Keratinocyte (primary cell): Measurements from ENCODE around the gene ZNF492.

ENCODE experiments used
- CTCF ChIP-seq, 3 experiments: IDR thresholded peaks in 1 of 3; conservative IDR thresholded peaks in 1 of 3; optimal IDR thresholded peaks in 1 of 3; 2 replicates in 2 of 3; 3 replicates in 1 of 3; pipeline versions ENCODE3 to v1.5.1; 2011; ENCODE audit warnings: low read length in 3 of 3, mild to moderate bottlenecking in 3 of 3, moderate library complexity in 2 of 3, control low read depth in 1 of 3, inconsistent platforms in 1 of 3; ENCODE audit not compliant: insufficient read depth in 2 of 3; ENCODE audit errors: extremely low read depth in 1 of 3
- EZH2 ChIP-seq: IDR thresholded peaks from one replicate; pipeline ENCODE4 v1.6.1; 2012; ENCODE audit warnings: inconsistent platforms, mild to moderate bottlenecking, low read length, moderate library complexity

GRCh38 chr19:22605275-22606211 is 28.6 kb upstream of the ZNF492 start:
- TF ChIP-seq CTCF (optimal IDR thresholded peaks at IDR 0.05 in 1 of 3, IDR thresholded peaks at IDR 0.05 in 1 of 3, conservative IDR thresholded peaks at IDR 0.05 in 1 of 3; ENCODE audit: extremely low read depth in 1 of 3, insufficient read depth in 2 of 3, low read length in 3 of 3) (no peak), EZH2 (no peak)
